GM12878 (cell line): ENCODE data around the gene FGF11. TPM values are rescaled to one million over a fixed set of nuclear protein-coding genes. Genes with fewer than 3 reads are reported as not detected.

Experiments used
- ATAC-seq: fragments of 200-7000 bp; cut with Tn5 transposase; 3 replicates; pipeline ENCODE4 v1.9.1; 2020; ENCODE audit warnings: mild to moderate bottlenecking, moderate library complexity
- BruUV-seq: library from RNA; stranded (reverse); fragments of 400-500 nt; replicated peaks from 2 replicates; lab custom pipeline; 2021; lab: Mats Ljungman, UMichigan
- CTCF ChIA-PET: fragments of 300-600 bp; sonication (Branson Sonifier 250); formaldehyde crosslinking; extraction: SDS; loops from one replicate; lab custom pipeline; 2021; ENCODE audit warnings: inconsistent platforms; lab: Yijun Ruan, JAX
- POLR2A ChIA-PET: fragments of 350-600 bp; formaldehyde crosslinking; extraction: SDS; loops from one replicate; lab custom pipeline; 2021; ENCODE audit warnings: inconsistent platforms; lab: Charles Lee
- RAD21 ChIA-PET: fragments of 300-600 bp; sonication (Branson Sonifier 250); formaldehyde crosslinking; loops from one replicate; lab custom pipeline; 2023; ENCODE audit warnings: antibody characterized with exemption; ENCODE audit not compliant: unreplicated experiment; lab: Charles Lee
- SMC1A ChIA-PET: fragments of 300-600 bp; sonication (Branson Sonifier 250); formaldehyde crosslinking; loops from one replicate; lab custom pipeline; 2023; ENCODE audit not compliant: unreplicated experiment, uncharacterized antibody; lab: Charles Lee
- DNase-seq: peaks from one replicate; pipeline ENCODE4 v3.0.0-alpha.2; 2011; ENCODE audit warnings: low read depth, low spot score
- FAIRE-seq: peaks from 3 replicates; lab custom pipeline; 2011; peaks lifted over from hg19 to GRCh38; lab: Jason Lieb, UNC
- H2AFZ ChIP-seq: 2 replicates; pipeline ENCODE4 v1.6.0; 2011; ENCODE audit warnings: low read depth, low read length, control low read depth; ENCODE audit not compliant: control insufficient read depth
- H3K27ac ChIP-seq: 2 replicates; pipeline ENCODE4 v1.5.1; 2011; ENCODE audit warnings: control low read depth; ENCODE audit not compliant: control insufficient read depth, insufficient read depth
- H3K27me3 ChIP-seq, 2 experiments: replicated peaks in 1 of 2; 2 replicates each; pipeline versions ENCODE4 v1.6.0 to v1.6.1; 2011; ENCODE audit warnings: low read length in 1 of 2; ENCODE audit not compliant: control insufficient read depth in 2 of 2, insufficient read depth in 2 of 2
- H3K36me3 ChIP-seq, 2 experiments: 2 replicates each; pipeline ENCODE4 v1.5.1; 2011; ENCODE audit warnings: low read length in 1 of 2; ENCODE audit not compliant: control insufficient read depth in 2 of 2, insufficient read depth in 2 of 2
- H3K4me1 ChIP-seq: 2 replicates; pipeline ENCODE4 v1.6.1; 2011; ENCODE audit warnings: mild to moderate bottlenecking, low read length, moderate library complexity, mixed read lengths; ENCODE audit not compliant: control insufficient read depth, insufficient read depth
- H3K4me2 ChIP-seq: 2 replicates; pipeline ENCODE4 v1.6.0; 2011; ENCODE audit warnings: control low read depth; ENCODE audit not compliant: control insufficient read depth, insufficient read depth
- H3K4me3 ChIP-seq: fragments of 200-600 bp; sonication (generic); 2 replicates; pipeline ENCODE4 v1.5.1; 2016
- H3K79me2 ChIP-seq: 2 replicates; pipeline ENCODE4 v1.6.0; 2011; ENCODE audit warnings: low read length; ENCODE audit not compliant: control insufficient read depth, insufficient read depth
- H3K9ac ChIP-seq: 2 replicates; pipeline ENCODE4 v1.8.0; 2011; ENCODE audit warnings: low read length, control low read depth, mixed read lengths; ENCODE audit not compliant: control insufficient read depth, insufficient read depth
- H3K9me3 ChIP-seq: replicated peaks from 3 replicates; pipeline ENCODE4 v1.5.1; 2011; ENCODE audit warnings: mild to moderate bottlenecking, low read length; ENCODE audit not compliant: control insufficient read depth, insufficient read depth
- H4K20me1 ChIP-seq: 2 replicates; pipeline ENCODE4 v1.6.0; 2011; ENCODE audit not compliant: control insufficient read depth, insufficient read depth
- BACH1 ChIP-seq: fragments of 450-650 bp; IDR thresholded peaks from 2 replicates; pipeline ENCODE4 v1.6.1; 2017; ENCODE audit warnings: mild to moderate bottlenecking, borderline replicate concordance
- CBX5 ChIP-seq: sonication (generic); IDR thresholded peaks from 2 replicates; pipeline ENCODE4 v1.6.1; 2016; ENCODE audit warnings: low read depth, moderate library complexity, mild to moderate bottlenecking, inconsistent platforms
- EED ChIP-seq: sonication (generic); IDR thresholded peaks from 2 replicates; pipeline ENCODE4 v1.6.1; 2016; ENCODE audit warnings: antibody characterized with exemption, low read depth
- EGR1 ChIP-seq, 2 experiments: IDR thresholded peaks; 1 replicate in 1 of 2; 2 replicates in 1 of 2; pipeline ENCODE4 v1.6.1; 2011 to 2012; ENCODE audit warnings: low read depth in 2 of 2, low read length in 2 of 2, borderline replicate concordance in 1 of 2, mild to moderate bottlenecking in 1 of 2, moderate library complexity in 1 of 2
- IKZF2 ChIP-seq, 2 experiments: fragments of 450-650 bp; IDR thresholded peaks; 2 replicates each; pipeline ENCODE4 v1.6.1; 2017; ENCODE audit warnings: mild to moderate bottlenecking in 2 of 2, moderate library complexity in 2 of 2
- KLF5 ChIP-seq: fragments of 450-650 bp; IDR thresholded peaks from 2 replicates; pipeline ENCODE4 v1.6.1; 2014; ENCODE audit warnings: mild to moderate bottlenecking; ENCODE audit not compliant: partially characterized antibody
- MEF2B ChIP-seq: fragments of 450-650 bp; IDR thresholded peaks from 2 replicates; pipeline ENCODE4 v1.6.1; 2018; ENCODE audit warnings: mild to moderate bottlenecking, moderate library complexity; ENCODE audit not compliant: partially characterized antibody, poor library complexity, severe bottlenecking
- PKNOX1 ChIP-seq: fragments of 450-650 bp; IDR thresholded peaks from 2 replicates; pipeline ENCODE4 v1.6.1; 2016; ENCODE audit warnings: mild to moderate bottlenecking
- POLR2AphosphoS5 ChIP-seq: IDR thresholded peaks from 2 replicates; pipeline ENCODE4 v1.6.1; 2011; ENCODE audit warnings: mild to moderate bottlenecking, low read length, inconsistent platforms
- RAD21 ChIP-seq: IDR thresholded peaks from 2 replicates; pipeline ENCODE4 v1.6.1; 2011; ENCODE audit warnings: mild to moderate bottlenecking, low read depth, low read length, moderate library complexity; ENCODE audit not compliant: insufficient read depth
- SMC3 ChIP-seq: IDR thresholded peaks from 2 replicates; pipeline ENCODE4 v1.6.1; 2011; ENCODE audit warnings: low read length, improper control_type of control experiment, borderline replicate concordance
- SP1 ChIP-seq: IDR thresholded peaks from one replicate; pipeline ENCODE4 v1.6.1; 2011; ENCODE audit warnings: low read depth, low read length
- TAF1 ChIP-seq: IDR thresholded peaks from 2 replicates; pipeline ENCODE4 v1.6.1; 2011; ENCODE audit warnings: mild to moderate bottlenecking, low read depth, low read length, borderline replicate concordance
- YY1 ChIP-seq: IDR thresholded peaks from 2 replicates; pipeline ENCODE4 v1.6.1; 2011; ENCODE audit warnings: low read depth, mild to moderate bottlenecking, low read length
- ZBED1 ChIP-seq: IDR thresholded peaks from 2 replicates; pipeline ENCODE4 v1.6.1; 2016; ENCODE audit warnings: borderline replicate concordance
- ZNF274 ChIP-seq: IDR thresholded peaks from one replicate; pipeline ENCODE4 v1.8.0; 2011; ENCODE audit not compliant: insufficient read length, insufficient read depth
- WGBS: methylation state at CpG from one replicate; pipeline ENCODE4 v1.1.6; 2016; ENCODE audit warnings: low lambda C conversion rate; ENCODE audit not compliant: insufficient replicate concordance, insufficient coverage; ENCODE audit errors: missing lambda C conversion rate; 5-methylcytosine and 5-hydroxymethylcytosine counted together
- in situ Hi-C: fragments of 300-500 bp; cut with MboI; formaldehyde crosslinking; loops from 9 replicates; pipeline ENCODE4 v1.14.3; 2018; ENCODE audit warnings: mixed read lengths
- intact Hi-C: fragments of 100-400 bp; cut with micrococcal nuclease; formaldehyde crosslinking; loops from one replicate; pipeline ENCODE4 v1.14.2; 2022; ENCODE audit not compliant: unreplicated experiment
- polyA plus RNA-seq, 11 experiments: library from polyadenylated mRNA; depleted of rRNA in 4 of 11; unstranded in 6 of 11; stranded (reverse) in 5 of 11; fragments of >200 nt; fragmentation: Nextera tagmentation in 4 of 11; fragmentation: Illumina TruSeq in 1 of 11; extraction: Ambion mirVana in 4 of 11; extraction: Trizol in 1 of 11; gene quantifications; 1 replicate in 1 of 11; 2 replicates in 10 of 11; pipeline versions ENCODE4 v1.2.1 to v1.2.3, GENCODE V29; 2011 to 2016; ENCODE audit warnings: inconsistent platforms in 2 of 11, missing spikeins in 2 of 11, low read depth in 1 of 11
- total RNA-seq, 4 experiments: library from RNA; depleted of rRNA in 3 of 4; stranded (reverse); fragments of >200 nt in 3 of 4; fragmentation: Illumina TruSeq in 1 of 4; extraction: Trizol in 1 of 4; gene quantifications; 2 replicates each; pipeline versions ENCODE4 v1.2.1 to v1.2.3, GENCODE V29; 2013 to 2021
- TF ChIP-seq, protein P1 (sequence below): fragments of 450-650 bp; conservative IDR thresholded peaks from 2 replicates; pipeline ENCODE4 v1.6.1; 2017; ENCODE audit warnings: mild to moderate bottlenecking, moderate library complexity
- TF ChIP-seq, protein P2 (sequence below): fragments of 450-650 bp; IDR thresholded peaks from 2 replicates; pipeline ENCODE4 v1.6.1; 2017; ENCODE audit warnings: borderline replicate concordance

The FGF11 gene
- total and polyA plus RNA-seq, 10 of the 15 experiments (the other 5 are each of a cell fraction or from before 2014, with no cell fraction given), result 0.69 to 21.1 (median 2.6) TPM

DNA sequence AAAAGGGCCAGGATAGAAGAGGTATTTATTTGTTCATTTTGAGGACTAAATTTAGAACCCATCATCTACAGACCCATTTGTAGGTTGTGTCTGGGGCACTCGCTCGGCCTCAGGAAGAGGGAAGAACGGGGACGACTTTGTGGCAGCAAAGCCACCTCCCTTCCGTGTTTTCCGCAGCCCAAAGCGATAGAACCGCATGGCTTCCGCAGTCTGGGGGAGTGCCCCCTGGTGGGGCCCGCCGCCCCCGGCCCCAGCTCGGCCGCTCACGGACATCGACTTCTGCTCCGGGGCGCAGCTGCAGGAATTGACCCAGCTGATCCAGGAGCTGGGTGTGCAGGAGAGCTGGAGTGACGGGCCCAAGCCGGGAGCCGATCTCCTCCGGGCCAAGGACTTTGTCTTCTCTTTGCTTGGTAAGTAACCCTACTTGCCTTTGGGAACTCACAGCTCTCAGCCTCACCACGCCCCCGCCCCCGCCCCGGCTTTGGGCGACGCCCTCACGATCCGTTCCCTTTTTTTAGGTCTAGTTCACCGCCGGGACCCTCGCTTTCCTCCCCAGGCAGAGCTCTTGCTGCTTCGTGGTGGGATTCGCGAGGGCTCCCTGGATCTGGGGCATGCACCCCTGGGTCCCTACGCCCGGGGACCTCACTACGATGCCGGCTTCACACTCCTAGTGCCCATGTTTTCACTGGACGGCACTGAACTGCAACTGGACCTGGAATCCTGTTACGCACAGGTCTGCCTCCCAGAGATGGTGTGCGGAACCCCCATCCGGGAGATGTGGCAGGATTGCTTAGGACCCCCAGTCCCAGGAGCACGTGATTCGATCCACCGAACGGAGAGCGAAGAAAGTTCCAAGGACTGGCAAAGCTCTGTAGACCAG is 3.4 kb upstream of the FGF11 start:
- Histone ChIP-seq H3K4me2 (peak overlapping the region; percentile 85), H3K9ac (peak overlapping the region; percentile 64), H4K20me1 (no peaks in the 10 kb centered on the region), H2AFZ (peak overlapping the region; percentile 91), H3K9me3 (no peaks in the 10 kb centered on the region), H3K4me1 (peaks cover 26% of the 10 kb centered on the region), H3K4me3 (peak overlapping the region; percentile 78), H3K27ac (peak overlapping the region; percentile 60), H3K27me3 (peaks cover 0 to 4% of the 10 kb centered on the region in 2 experiments; a peak in 1 of 4 replicates), H3K79me2 (peaks cover 6% of the 10 kb centered on the region), H3K36me3 (no peaks in the 10 kb centered on the region)
- intact Hi-C loops, result loop anchor here (1.0 to 10.0 kb wide), 6 partner anchors 19 to 391 kb away; partner anchors contain the start of genes KCTD11, SENP3, SLC16A11 and TMEM256
- POLR2A ChIA-PET, result interaction anchor here (0.8 to 8.2 kb wide), 20 partner anchors 8 to 251 kb away, joined by 3 to 63 read pairs (median 6); partner anchors contain the start of genes ACAP1, CD68, CHRNB1 and NEURL4
- RAD21 ChIA-PET, result interaction anchor here (0.6 to 3.0 kb wide), 22 partner anchors 9 to 252 kb away, joined by 3 to 21 read pairs (median 5); partner anchors contain the start of genes ACAP1, CD68, CHRNB1 and FXR2
- FAIRE-seq (no peak), DNase-seq (no peak), ATAC-seq (peak; percentile 49)
- SMC1A ChIA-PET, result interaction anchor here (0.6 to 3.4 kb wide), 11 partner anchors 38 to 297 kb away, joined by 3 to 35 read pairs (median 5); partner anchors contain the start of genes NEURL4, TNFSF13, TP53 and WRAP53
- in situ Hi-C loops, result no loop called here
- CTCF ChIA-PET, result interaction anchor here (0.6 to 3.4 kb wide), 27 partner anchors 10 to 769 kb away, joined by 3 to 58 read pairs (median 4); partner anchors contain the start of genes ACAP1, ATP1B2, CHRNB1 and FXR2
- TSS peak; percentile 90 for BruUV-seq
- 16% methylated on average over 49 of the region's 49 CpGs for WGBS
- TF ChIP-seq ZBED1 (0 out of 2 replicates have a peak, but pooled peaks have one; percentile 17), SP1 (no peak), EGR1 (IDR thresholded peaks at IDR 0.05; ENCODE audit: borderline replicate concordance in 1 of 2, low read depth in 2 of 2, low read length in 2 of 2) (peak in 1 of 2 experiments; percentile 82; a peak in 2 of 3 replicates), BACH1 (0 out of 2 replicates have a peak, but pooled peaks have one; percentile 3), MEF2B (peak; percentile 12), ZNF274 (no peak), KLF5 (peak; percentile 14), RAD21 (no peak), EED (0 out of 2 replicates have a peak, but pooled peaks have one; percentile 19), POLR2AphosphoS5 (peak; percentile 39; the same call in 1 of the 2 replicates), PKNOX1 (no peak), YY1 (peak; percentile 16; the same call in 1 of the 2 replicates), TAF1 (0 out of 2 replicates have a peak, but pooled peaks have one; percentile 15), CBX5 (no peak), IKZF2 (IDR thresholded peaks at IDR 0.05) (0 out of 4 replicates have a peak, but pooled peaks have one; percentile 21 to 46), SMC3 (peak; percentile 23; the same call in 1 of the 2 replicates)
- TF ChIP-seq, protein P1, sequence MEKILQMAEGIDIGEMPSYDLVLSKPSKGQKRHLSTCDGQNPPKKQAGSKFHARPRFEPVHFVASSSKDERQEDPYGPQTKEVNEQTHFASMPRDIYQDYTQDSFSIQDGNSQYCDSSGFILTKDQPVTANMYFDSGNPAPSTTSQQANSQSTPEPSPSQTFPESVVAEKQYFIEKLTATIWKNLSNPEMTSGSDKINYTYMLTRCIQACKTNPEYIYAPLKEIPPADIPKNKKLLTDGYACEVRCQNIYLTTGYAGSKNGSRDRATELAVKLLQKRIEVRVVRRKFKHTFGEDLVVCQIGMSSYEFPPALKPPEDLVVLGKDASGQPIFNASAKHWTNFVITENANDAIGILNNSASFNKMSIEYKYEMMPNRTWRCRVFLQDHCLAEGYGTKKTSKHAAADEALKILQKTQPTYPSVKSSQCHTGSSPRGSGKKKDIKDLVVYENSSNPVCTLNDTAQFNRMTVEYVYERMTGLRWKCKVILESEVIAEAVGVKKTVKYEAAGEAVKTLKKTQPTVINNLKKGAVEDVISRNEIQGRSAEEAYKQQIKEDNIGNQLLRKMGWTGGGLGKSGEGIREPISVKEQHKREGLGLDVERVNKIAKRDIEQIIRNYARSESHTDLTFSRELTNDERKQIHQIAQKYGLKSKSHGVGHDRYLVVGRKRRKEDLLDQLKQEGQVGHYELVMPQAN, result peak; percentile 61
- TF ChIP-seq, protein P2, sequence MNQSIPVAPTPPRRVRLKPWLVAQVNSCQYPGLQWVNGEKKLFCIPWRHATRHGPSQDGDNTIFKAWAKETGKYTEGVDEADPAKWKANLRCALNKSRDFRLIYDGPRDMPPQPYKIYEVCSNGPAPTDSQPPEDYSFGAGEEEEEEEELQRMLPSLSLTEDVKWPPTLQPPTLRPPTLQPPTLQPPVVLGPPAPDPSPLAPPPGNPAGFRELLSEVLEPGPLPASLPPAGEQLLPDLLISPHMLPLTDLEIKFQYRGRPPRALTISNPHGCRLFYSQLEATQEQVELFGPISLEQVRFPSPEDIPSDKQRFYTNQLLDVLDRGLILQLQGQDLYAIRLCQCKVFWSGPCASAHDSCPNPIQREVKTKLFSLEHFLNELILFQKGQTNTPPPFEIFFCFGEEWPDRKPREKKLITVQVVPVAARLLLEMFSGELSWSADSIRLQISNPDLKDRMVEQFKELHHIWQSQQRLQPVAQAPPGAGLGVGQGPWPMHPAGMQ, result no peak
